SK-N-MC (cell line): Measurements from ENCODE around the gene ISM1.

ENCODE experiments used
- DNase-seq: peaks from one replicate; pipeline ENCODE4 v3.0.0-alpha.2; 2011; ENCODE audit warnings: low read depth, low spot score
- H3K27ac ChIP-seq: fragments of 200-600 bp; sonication (generic); 2 replicates; pipeline ENCODE4 v1.5.1; 2016; ENCODE audit warnings: mixed run types
- H3K36me3 ChIP-seq: fragments of 200-600 bp; sonication (generic); 2 replicates; pipeline ENCODE4 v1.6.1; 2017; ENCODE audit warnings: antibody characterized with exemption, low read length, mixed read lengths; ENCODE audit not compliant: insufficient read depth
- H3K4me3 ChIP-seq: fragments of 200-600 bp; sonication (generic); 2 replicates; pipeline ENCODE4 v1.5.1; 2016
- H3K9ac ChIP-seq: fragments of 200-600 bp; sonication (generic); 2 replicates; pipeline ENCODE4 v1.8.0; 2017; ENCODE audit warnings: mixed run types, mixed read lengths; ENCODE audit not compliant: insufficient read length
- H3K9me3 ChIP-seq: fragments of 200-600 bp; sonication (generic); 2 replicates; pipeline ENCODE4 v1.6.1; 2017; ENCODE audit warnings: low read depth, mild to moderate bottlenecking, antibody characterized with exemption, low read length, moderate library complexity, mixed read lengths
- EZH2 ChIP-seq: fragments of 200-600 bp; sonication (generic); IDR thresholded peaks from one replicate; pipeline ENCODE4 v1.6.1; 2017; ENCODE audit warnings: antibody characterized with exemption
- FOXP2 ChIP-seq: optimal IDR thresholded peaks from 2 replicates; pipeline ENCODE3; 2011; ENCODE audit warnings: mild to moderate bottlenecking, moderate library complexity; ENCODE audit not compliant: insufficient read depth; ENCODE audit errors: extremely low read length, control extremely low read depth
- POLR2AphosphoS5 ChIP-seq: IDR thresholded peaks from 2 replicates; pipeline ENCODE4 v1.6.1; 2012; ENCODE audit warnings: mild to moderate bottlenecking, low read depth, low read length, borderline replicate concordance

ISM1 gene

GRCh38 chr20:13243826-13244376 lies 22.8 kb downstream of the ISM1 start:
- Histone ChIP-seq H3K36me3 (no peaks in the 10 kb centered on the region), H3K9me3 (no peaks in the 10 kb centered on the region), H3K27ac (no peak overlapping the region), H3K4me3 (no peak overlapping the region), H3K9ac (no peak overlapping the region)
- DNase-seq, result no peak
- no peak for TF ChIP-seq POLR2AphosphoS5
- no peak for TF ChIP-seq FOXP2
- no peak for TF ChIP-seq EZH2

GRCh38 chr20:13245250-13245723 lies 24.2 kb downstream of the ISM1 start:
- Histone ChIP-seq H3K4me3 (no peak overlapping the region), H3K27ac (no peak overlapping the region), H3K36me3 (no peaks in the 10 kb centered on the region), H3K9me3 (no peaks in the 10 kb centered on the region), H3K9ac (no peak overlapping the region)
- TF ChIP-seq EZH2, result no peak
- TF ChIP-seq FOXP2, result no peak
- TF ChIP-seq POLR2AphosphoS5, result no peak
- no peak for DNase-seq

GRCh38 chr20:13249118-13249797 lies 28.2 kb downstream of the ISM1 start:
- Histone ChIP-seq H3K27ac (no peak overlapping the region), H3K4me3 (no peak overlapping the region), H3K9ac (no peak overlapping the region), H3K36me3 (no peaks in the 10 kb centered on the region), H3K9me3 (no peaks in the 10 kb centered on the region)
- TF ChIP-seq POLR2AphosphoS5 (no peak), EZH2 (no peak), FOXP2 (no peak)
- no peak for DNase-seq

GRCh38 chr20:13249798-13250170 lies 28.7 kb downstream of the ISM1 start:
- H3K9ac ChIP-seq, result no peak overlapping the region
- no peaks in the 10 kb centered on the region for H3K9me3 ChIP-seq
- DNase-seq, result no peak
- no peak overlapping the region for H3K4me3 ChIP-seq
- TF ChIP-seq POLR2AphosphoS5 (no peak), FOXP2 (no peak), EZH2 (no peak)
- no peaks in the 10 kb centered on the region for H3K36me3 ChIP-seq
- H3K27ac ChIP-seq, result no peak overlapping the region

- no peaks in the 10 kb centered on the region for H3K9me3 ChIP-seq
- DNase-seq, result no peak
- no peaks in the 10 kb centered on the region for H3K36me3 ChIP-seq
- no peak overlapping the region for H3K9ac ChIP-seq
- H3K4me3 ChIP-seq, result no peak overlapping the region
- no peak overlapping the region for H3K27ac ChIP-seq
- no peak for TF ChIP-seq FOXP2
- TF ChIP-seq EZH2, result no peak
- TF ChIP-seq POLR2AphosphoS5, result no peak
Observed at GRCh38 chr20:13250251-13250650, 29.2 kb downstream of the ISM1 start.

GRCh38 chr20:13251106-13251903 lies 30.2 kb downstream of the ISM1 start:
- TF ChIP-seq FOXP2 (no peak), EZH2 (no peak), POLR2AphosphoS5 (no peak)

GRCh38 chr20:13251904-13252297 lies 30.8 kb downstream of the ISM1 start:
- DNase-seq, result no peak
- Histone ChIP-seq H3K27ac (no peak overlapping the region), H3K9me3 (no peaks in the 10 kb centered on the region), H3K4me3 (no peak overlapping the region), H3K36me3 (no peaks in the 10 kb centered on the region), H3K9ac (no peak overlapping the region)
- no peak for TF ChIP-seq EZH2
- no peak for TF ChIP-seq FOXP2
- no peak for TF ChIP-seq POLR2AphosphoS5

More at GRCh38 chr20:13251106-13251903, 30.2 kb downstream of the ISM1 start:
- H3K27ac ChIP-seq, result no peak overlapping the region
- H3K36me3 ChIP-seq, result no peaks in the 10 kb centered on the region
- H3K9me3 ChIP-seq, result no peaks in the 10 kb centered on the region
- H3K9ac ChIP-seq, result no peak overlapping the region
- no peak overlapping the region for H3K4me3 ChIP-seq
- DNase-seq, result no peak

- no peak overlapping the region for H3K9ac ChIP-seq
- no peaks in the 10 kb centered on the region for H3K36me3 ChIP-seq
- TF ChIP-seq POLR2AphosphoS5 (no peak), EZH2 (no peak), FOXP2 (no peak)
- no peak for DNase-seq
- H3K4me3 ChIP-seq, result no peak overlapping the region
- H3K27ac ChIP-seq, result no peak overlapping the region
- no peaks in the 10 kb centered on the region for H3K9me3 ChIP-seq
Observed at GRCh38 chr20:13255356-13255755, 34.3 kb downstream of the ISM1 start.

- TF ChIP-seq EZH2 (no peak), POLR2AphosphoS5 (no peak)
- H3K4me3 ChIP-seq, result no peak overlapping the region
- H3K9me3 ChIP-seq, result no peaks in the 10 kb centered on the region
- no peaks in the 10 kb centered on the region for H3K36me3 ChIP-seq
- DNase-seq, result no peak
- no peak overlapping the region for H3K9ac ChIP-seq
- H3K27ac ChIP-seq, result no peak overlapping the region
Observed at GRCh38 chr20:13256606-13257005, 35.5 kb downstream of the ISM1 start.
